ENCODE measurements around the gene C1QTNF2.

DNA sequence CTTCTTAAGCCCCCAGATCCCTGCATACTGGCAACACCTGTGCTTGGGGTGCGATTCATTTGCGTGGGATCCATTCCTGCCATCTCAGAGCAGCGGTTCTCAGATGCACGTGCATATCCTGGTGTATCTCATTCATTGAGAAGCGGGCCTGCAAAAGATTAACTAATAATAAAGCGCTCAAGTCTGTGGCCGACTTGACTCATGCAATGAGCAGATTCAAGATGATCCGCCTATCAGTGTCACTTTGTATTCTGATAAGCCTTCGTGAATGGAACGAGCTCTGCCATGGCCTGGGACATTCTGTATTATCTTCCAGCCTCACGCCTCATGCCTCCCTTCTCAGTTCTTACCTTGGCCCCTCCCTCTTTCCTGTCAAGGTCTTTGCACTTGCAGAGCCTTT is 22.3 kb downstream of the C1QTNF2 start:
- TF ChIP-seq, protein P1, sequence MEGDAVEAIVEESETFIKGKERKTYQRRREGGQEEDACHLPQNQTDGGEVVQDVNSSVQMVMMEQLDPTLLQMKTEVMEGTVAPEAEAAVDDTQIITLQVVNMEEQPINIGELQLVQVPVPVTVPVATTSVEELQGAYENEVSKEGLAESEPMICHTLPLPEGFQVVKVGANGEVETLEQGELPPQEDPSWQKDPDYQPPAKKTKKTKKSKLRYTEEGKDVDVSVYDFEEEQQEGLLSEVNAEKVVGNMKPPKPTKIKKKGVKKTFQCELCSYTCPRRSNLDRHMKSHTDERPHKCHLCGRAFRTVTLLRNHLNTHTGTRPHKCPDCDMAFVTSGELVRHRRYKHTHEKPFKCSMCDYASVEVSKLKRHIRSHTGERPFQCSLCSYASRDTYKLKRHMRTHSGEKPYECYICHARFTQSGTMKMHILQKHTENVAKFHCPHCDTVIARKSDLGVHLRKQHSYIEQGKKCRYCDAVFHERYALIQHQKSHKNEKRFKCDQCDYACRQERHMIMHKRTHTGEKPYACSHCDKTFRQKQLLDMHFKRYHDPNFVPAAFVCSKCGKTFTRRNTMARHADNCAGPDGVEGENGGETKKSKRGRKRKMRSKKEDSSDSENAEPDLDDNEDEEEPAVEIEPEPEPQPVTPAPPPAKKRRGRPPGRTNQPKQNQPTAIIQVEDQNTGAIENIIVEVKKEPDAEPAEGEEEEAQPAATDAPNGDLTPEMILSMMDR (IDR thresholded peaks at IDR 0.05 in 4 of 5, conservative IDR thresholded peaks at IDR 0.05 in 1 of 5): no peak
- TF ChIP-seq POLR2A (IDR thresholded peaks at IDR 0.05): no peak

Measured in gastrocnemius medialis (tissue), 4 donors.